Stimulated activated CD4-positive, alpha-beta T cell treated with anti-CD3 and anti-CD28 coated beads, Interleukin-15, amount 100 ng/mL, for 1 hour (primary cell): Measurements from ENCODE around the gene HMGN2.
"Not testable (repeated sequence)": the region's sequence is repeated elsewhere in the genome, so short reads cannot be mapped to it uniquely, and the experiment has no call there.

Experiments
- DNase-seq, 2 donors: peaks; one replicate each; pipeline ENCODE4 v3.0.0-alpha.2; 2020; ENCODE audit warnings: low read depth in 1 of 2, low spot score in 1 of 2

The HMGN2 gene

DNA sequence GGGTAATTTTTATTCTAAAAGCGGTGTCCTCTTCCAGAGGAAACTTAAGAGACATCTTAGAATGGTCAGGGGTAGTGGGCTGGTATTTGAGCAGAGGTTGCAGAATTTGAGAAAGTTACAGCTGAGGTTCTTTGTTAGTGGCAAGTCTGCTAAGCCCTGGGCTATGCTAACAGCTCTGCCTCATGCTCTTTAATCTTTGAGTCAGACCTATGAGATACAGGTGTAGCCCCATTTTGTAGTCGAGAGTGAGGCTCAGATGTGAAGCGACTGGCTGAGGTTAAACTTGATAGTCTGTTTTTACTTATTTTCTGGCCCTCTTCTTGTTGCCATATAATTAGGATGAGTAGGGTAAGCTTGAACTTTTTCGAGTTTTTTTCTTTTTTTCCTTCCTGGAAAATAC is 4.7 kb downstream of the HMGN2 start:
- no peak for DNase-seq

DNA sequence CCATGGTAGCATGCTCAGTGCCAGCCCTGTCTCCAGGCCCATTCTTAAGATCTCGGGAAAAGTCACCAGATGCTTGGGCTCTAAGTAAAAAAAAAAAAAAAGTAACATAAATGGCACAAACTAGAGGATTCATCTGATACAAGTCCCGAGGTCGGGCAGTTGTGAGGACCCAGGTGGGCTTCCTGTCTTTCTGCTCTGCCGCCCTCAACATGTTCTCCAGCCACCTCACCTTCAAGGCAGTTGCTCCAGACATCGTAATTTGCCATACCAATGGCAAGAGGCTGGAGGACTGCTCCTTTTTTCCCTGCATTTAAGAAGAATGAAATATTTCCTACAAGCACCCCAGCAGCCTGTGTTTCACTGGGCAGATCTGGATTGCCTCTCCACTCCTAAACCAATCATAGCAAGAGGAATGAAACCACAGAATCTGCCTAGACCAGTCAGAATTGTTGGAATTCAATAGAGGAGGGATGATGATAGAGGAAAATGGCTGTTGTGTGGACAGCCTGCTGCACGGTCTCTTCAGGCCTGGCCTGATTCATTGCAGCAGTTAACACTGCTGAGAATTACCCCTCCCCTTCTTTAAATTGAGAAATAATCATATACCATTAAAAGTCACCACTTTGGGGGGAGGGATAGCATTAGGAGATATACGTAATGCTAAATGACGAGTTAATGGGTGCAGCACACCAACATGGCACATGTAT is 5.4 kb downstream of the HMGN2 start:
- DNase-seq = no peak

DNA sequence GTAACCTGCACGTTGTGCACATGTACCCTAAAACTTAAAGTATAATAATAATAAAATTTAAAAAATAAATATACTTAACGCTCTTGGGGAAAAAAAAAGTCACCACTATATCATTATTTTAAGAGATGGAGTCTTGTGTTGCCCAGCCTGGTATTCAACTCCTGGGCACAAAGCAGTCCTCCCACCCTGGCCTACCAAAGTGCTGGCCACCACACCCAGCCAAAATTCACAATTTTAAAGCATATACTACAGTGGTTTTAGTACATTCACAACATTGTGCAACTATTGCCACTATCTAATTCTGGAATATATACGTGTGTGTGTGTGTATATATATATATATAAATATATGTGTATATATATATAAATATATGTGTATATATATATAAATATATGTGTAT is 5.9 kb downstream of the HMGN2 start:
- no peak for DNase-seq

DNA sequence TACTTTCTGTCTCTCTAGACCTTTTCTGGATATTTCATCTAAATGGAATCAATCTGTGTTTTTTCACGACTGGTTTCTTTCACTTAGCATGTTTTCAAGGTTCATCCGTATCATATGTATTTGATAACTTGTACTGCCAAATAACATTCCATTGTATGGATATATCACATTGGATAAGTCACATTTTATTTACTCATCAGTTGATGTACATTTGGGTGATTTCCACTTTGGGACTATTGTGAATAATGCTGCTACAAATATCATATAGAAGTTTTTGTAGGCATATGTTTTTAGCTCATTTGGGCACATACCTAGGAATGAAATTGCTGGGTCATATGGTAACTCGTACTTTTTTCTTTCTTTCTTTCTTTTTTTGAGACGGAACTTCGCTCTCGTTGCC is 6.7 kb downstream of the HMGN2 start:
- no peak for DNase-seq

DNA sequence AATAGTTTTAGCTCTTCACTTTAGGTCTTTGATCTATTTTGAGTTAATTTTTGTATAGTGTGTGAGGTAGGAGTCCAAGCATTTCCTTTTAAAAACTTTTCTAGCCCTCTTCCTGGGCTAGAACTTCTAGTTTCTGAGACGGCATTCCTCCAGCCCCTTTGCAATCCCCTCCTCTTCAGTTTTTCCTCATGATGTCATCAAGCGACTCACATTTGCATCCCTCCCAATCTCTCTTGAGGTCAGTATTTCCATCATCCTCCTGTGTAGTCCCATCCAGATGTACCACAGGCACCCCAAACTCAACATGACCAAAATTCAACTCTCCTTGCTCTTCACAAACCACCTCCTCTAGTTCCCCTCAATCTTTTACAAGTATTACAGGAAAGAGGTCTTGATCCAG is 10.7 kb downstream of the HMGN2 start:
- DNase-seq = no peak

DNA sequence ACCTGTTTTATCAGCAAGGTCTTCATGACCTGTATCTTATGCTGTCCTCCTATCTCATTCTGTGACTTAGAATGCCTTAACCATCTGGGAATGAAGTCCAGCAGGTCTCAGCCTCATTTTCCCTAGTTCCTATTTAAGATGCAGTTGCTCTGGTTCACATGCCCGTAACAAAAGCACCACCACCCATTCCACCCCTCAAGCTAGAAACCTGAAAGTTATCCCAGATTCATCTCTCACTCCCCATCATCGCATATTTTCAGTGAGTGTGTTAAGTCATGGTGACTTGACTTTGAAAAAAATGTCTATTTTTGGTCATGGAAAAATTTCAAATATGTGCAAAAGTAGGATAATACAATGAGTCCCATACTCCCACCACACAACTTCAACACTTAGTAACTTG is 11.7 kb downstream of the HMGN2 start:
- no peak for DNase-seq

DNA sequence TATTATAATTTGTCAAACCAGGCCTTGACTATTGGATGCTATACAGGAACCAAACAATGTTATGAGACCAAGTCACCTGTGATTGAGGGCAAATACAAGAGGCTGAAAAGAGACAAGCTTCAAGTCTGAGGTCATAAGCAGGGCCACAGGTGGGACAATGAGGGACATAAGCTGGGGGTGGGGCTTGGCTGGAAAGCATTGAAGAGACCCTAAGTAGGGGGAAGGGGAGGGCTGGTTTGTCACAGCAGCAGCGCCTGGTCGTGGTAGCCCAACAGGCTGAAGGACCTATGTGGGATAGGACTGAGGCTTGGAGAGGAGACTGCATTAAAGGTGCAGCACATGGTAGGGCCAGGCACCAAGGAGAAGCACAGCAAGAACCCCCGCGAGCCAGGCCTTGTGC is 17.9 kb downstream of the HMGN2 start:
- no peak for DNase-seq

DNA sequence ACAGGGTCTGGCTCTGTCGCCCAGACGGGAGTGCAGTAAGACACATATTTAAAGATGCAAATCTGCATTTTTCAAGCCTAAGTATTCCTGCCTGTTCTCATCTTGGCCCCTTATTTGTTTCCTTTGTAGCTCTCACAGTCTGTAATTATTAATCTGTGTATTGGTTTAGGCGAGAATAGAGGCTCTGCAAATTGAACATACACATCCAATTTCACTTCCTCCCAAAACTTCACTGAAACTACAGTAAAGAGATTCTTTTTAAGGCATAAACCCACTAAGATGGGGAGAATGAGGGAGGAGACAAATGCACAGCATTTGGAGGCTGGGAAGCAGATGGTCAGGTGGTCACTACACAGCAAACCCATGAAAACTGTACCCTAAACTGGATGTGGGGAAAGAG is 21.0 kb downstream of the HMGN2 start:
- DNase-seq = no peak

DNA sequence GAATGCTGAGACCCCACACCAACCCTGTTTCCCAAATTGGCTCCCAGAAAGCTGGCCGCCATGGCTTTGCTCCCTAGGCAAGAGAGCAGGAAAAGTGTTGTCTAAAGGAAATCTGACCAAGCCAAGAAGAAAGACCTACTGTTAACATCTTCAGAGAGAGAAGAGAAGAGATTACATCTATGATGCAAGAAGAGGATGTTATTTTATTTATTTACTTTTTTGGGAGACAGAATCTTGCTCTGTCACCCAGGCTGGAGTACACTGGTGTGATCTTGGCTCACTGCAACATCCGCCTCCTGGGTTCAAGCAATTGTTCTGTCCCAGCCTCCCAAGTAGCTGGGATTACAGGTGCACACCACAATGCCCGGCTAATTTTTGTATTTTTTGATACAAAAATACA is 21.7 kb downstream of the HMGN2 start:
- no peak for DNase-seq

DNA sequence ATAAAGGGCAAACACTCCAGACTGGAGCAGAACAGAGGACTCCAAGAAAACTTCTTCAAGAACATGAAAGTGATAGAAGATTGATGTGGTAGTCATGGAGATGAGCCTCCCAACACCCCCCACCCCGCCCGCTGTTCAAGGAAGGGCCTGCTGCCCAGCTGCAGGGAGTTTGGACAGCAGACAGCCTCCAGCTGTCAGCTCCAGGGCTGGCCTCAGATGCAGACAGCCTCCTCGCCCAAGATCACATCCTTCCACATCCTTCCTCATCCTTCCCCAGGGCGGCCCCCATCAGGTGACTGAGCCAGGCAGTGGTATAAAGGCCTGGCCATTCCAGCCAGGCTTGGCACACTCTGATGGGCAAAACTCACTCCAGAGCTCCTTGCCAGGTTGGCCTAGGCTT is 24.6 kb downstream of the HMGN2 start:
- DNase-seq = no peak

DNA sequence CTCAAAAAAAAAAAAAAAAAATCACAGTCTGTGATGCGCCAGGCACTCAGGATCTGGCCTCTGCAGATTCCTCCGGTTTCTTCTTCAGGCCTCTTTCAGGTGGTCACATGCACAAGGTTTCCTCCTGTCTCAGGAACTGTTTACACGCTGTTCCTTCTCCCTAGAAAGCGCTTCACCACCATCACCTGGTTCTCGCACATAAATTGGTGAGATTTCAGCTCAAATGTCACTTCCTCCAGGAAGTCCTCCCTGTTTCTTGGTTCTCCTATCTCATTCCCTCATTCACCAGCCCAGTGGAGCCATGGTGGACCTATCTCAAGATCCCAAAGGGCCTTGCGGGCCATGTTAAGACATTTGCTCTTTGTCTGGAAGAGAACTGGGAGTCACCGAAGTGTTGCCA is 26.7 kb downstream of the HMGN2 start:
- no peak for DNase-seq

DNA sequence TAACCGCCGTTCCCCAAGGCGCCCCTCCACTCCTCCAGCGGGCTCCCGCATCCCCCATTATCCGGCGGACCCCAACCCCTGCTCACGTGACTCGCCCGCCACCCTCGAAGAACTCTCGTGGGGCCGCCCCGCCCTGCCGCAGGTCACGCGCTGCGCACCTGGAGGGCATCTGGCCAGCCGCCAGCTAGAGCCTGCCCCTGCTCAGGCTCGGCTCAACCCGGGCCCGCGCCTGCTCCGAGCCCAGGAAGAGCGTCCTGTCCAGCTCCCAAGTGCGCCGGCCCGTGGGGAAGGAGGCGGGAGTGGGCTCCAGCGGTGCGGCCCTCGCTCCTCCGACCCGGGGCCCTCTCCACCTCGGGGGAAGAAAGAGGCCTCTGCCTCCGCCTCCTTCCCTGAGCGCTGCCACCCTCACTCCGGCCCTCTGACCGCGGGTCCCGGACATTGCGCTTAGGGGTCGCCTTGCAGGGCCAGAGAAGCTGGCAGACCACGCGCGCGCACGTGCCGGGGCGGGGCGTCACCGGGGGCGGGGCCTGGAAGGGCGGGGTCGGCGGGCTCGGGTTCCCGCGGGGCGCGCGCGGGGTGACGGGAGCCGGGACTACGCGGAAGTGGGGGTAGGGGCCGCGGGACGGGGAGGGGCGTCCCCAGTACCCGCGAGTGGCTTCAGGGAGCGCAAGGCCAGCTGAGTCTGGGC is 28.4 kb downstream of the HMGN2 start:
- peak; percentile 85 to 97 for DNase-seq

DNA sequence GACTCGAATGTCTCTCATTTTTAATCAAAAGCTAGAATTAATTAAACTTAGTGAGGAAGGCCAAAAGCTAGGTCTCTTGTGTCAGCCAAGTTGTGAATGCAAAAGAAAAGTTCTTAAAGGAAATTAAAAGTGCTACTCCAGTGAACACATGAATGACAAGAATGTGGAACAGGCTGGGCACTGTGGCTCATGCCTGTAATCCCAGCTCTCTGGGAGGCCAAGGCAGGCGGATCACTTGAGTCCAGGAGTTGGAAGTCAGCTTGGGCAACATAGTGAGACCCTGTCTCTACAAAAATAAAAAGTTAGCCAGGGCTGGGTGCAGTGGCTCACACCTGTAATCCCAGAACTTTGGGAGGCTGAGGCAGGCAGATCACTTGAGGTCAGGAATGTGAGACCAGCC is 38.5 kb downstream of the HMGN2 start:
- DNase-seq = not testable (repeated sequence)

DNA sequence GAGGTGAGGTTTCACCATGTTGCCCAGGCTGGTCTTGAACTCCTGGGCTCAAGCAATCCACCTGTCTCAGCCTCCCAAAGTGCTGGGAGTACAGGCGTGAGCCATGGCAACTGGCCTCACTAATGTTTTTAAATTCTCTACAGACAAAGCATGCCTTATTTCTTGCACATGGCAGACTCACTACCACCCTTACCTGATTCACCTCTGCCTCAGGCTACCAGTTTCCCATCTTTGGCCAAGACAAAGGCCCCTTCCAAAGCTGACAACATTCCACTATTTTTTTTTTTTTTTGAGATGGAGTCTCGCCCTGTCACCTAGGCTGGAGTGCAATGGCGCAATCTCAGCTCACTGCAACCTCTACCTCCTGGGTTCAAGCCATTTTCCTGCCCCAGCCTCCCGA is 43.6 kb downstream of the HMGN2 start:
- not testable (repeated sequence) for DNase-seq

DNA sequence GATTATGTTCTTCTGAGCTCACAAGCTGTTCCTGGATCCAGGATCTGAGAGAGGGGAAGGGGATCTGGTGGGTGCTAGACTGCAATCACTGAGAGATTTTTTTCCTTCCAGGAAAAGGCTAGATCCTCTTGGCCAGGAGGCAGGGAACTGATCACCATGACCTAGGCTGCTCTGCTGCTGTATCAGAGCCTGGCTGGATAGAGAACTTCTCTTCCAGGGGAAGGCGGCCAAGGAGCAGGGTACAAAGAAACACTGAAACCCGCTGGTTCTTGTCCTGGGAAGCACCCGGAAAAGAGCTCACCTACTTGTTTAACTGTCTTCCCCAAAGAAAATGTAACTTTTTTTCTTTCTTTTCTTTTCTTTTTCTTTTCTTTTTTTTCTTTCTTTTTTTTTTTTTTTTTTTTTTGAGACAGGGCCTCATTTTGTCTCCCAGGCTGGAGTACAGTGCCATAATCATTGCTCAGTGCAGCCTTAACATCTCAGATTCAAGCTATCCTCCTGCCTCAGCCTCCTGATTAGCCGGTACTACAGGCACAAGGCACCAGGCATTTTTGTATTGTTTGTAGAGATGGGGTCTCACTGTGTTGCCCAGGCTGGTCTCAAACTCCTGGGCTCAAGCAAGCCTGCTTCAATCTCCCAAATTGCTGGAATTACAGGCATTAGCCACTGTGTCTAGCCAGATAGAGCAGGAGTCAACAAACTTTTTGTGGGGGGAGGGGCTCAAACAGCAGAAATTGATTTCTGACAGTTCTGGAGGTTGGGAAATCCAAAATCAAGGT is 44.9 kb downstream of the HMGN2 start:
- DNase-seq = no peak

DNA sequence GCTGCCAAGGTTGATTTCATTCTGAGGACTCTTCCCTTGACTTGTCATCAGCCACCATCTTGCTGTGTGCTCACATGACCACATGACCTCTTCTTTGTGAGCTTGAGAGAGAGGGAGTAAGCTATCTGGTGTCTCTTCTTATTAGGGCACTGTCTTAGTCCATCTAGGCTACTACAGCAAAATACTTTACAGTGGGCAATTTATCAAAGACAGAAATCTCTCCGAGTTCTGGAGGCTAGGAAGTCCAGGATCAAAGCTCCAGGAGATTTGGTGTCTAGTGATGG is 45.5 kb downstream of the HMGN2 start:
- no peak for DNase-seq

DNA sequence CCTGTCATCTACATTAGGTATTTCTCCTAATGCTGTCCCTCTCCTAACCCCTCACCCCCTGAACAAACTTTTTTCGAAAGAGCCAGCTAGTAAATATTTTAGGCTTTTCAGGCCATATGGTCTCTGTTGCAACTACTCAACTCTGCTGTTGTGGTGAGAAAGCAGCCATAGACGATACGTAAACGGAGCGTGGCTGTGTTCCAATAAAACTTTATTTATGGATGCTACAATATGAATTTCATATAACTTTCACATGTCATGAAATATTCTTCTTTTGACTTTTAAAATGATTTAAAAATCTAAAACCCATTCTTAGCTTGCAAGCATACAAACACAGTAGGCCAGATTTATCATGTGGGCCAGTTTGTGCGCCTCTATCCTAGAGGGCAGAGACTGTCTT is 46.1 kb downstream of the HMGN2 start:
- DNase-seq = no peak

DNA sequence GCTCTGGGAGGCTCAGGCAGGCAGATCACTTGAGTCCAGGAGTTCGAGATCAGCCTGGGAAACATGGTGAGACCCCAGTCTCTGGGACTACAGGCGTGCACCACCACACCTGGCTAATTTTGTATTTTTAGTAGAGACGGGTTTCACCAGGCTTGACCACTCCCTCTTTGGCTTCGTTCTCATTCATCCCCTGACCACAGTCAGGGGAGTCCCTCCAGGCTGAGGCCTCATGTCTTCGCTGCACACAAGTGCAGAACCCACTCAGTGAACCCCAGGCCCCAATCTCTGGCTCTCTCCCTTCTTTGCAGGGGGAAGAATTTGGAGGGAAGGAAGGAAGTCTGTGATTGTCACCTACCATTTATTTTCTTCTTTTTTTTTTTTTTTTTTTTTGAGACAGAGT is 48.1 kb downstream of the HMGN2 start:
- no peak for DNase-seq

DNA sequence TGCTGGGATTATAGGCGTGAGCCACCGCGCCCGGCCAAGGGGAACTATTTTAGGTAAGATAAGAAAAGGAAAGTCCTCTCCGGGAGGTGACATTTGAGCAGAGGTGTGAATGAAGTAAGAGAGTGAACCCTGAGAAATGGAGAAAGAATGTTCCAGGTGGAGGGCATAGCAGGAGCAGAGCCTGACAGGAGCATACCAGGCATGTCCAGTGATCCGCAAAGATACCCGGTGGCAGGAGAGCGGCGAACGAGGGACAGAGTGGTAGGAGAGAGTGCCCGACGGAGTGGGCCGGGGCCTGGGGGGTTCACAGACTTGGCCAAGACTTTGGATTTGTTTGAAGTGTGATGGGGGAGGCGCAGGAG is 49.4 kb downstream of the HMGN2 start:
- no peak for DNase-seq

DNA sequence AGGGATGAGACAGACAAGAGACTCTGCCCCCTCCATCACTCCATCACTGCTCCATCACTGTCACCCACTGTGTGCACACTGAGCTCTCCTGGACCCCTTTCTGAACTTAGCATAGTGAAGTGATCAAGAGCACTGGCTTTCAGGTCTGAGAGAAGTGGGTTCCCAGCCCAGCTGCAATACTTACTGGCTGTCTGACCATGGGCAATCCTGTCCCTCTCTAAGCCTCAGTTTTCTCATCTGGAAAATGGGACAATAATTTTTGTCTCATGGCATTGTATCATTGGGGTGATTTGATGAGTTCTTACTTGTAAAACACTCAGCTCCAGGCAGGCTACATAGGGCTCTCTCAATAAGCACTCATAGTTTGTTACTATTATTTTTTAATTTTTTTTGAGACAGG is 49.8 kb downstream of the HMGN2 start:
- no peak for DNase-seq

DNA sequence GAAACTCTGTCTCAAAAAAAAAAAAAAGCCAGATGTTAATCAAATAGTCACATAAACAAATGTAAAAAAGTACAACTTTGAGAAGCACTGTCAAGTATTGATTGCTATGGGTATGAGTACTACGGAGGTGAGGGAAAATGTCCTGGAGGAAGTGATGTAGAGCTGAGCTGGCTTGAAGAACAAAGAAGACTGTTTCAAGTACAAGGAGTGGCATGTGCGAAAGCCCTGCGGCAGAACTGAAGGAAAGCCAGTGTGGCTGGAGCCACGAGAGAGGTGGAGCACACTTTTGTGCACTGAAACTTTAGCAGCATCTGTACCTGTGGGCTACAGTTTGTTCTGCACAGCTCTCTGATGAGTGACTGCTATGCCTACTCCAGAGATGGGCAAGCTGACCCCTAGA is 51.9 kb downstream of the HMGN2 start:
- DNase-seq = no peak
